Upper lobe of left lung (tissue), 6 donors: ENCODE results near the gene EPHB2. TPM values are rescaled to one million over a fixed set of nuclear protein-coding genes. Genes with fewer than 3 reads are reported as not detected.
A peak's percentile ranks its signal among the peaks of the same experiment; 100 is the strongest.

ENCODE experiments used
- ATAC-seq, 2 donors: fragments of 200-7000 bp; cut with Tn5 transposase; one replicate each; pipeline ENCODE4 v1.9.1; 2022; ENCODE audit warnings: mild to moderate bottlenecking in 2 of 2, moderate library complexity in 2 of 2; ENCODE audit not compliant: low FRiP score in 2 of 2
- DNase-seq, 2 donors: peaks; one replicate each; pipeline ENCODE4 v3.0.0-alpha.2; 2019 to 2020
- H3K27ac ChIP-seq, 4 donors: fragments of 200-600 bp; sonication (generic); one replicate each; pipeline ENCODE4 v1.5.1; 2016 to 2019
- H3K27me3 ChIP-seq, 4 donors: fragments of 200-600 bp; sonication (generic); one replicate each; pipeline ENCODE4 v1.5.1; 2017 to 2019
- H3K36me3 ChIP-seq, 4 donors: fragments of 200-600 bp; sonication (generic); one replicate each; pipeline ENCODE4 v1.5.1; 2016 to 2019
- H3K4me1 ChIP-seq, 4 donors: fragments of 200-600 bp; sonication (generic); one replicate each; pipeline ENCODE4 v1.5.1; 2018 to 2019
- H3K4me3 ChIP-seq, 4 donors: fragments of 200-600 bp; sonication (generic); one replicate each; pipeline ENCODE4 v1.5.1; 2017 to 2019; ENCODE audit warnings: mild to moderate bottlenecking in 2 of 4, moderate library complexity in 1 of 4
- H3K9me3 ChIP-seq, 4 donors: fragments of 200-600 bp; sonication (generic); one replicate each; pipeline ENCODE4 v1.5.1; 2018 to 2019
- CTCF ChIP-seq, 6 experiments: fragments of 450-650 bp in 4 of 6; fragments of 200-600 bp in 2 of 6; sonication (generic) in 2 of 6; IDR thresholded peaks; one replicate each; pipeline ENCODE4 v1.5.1; 2016 to 2019; ENCODE audit warnings: antibody characterized with exemption in 6 of 6
- EP300 ChIP-seq, 4 donors: sonication (generic); formaldehyde crosslinking; IDR thresholded peaks; one replicate each; pipeline ENCODE4 v1.5.1; 2017; ENCODE audit warnings: antibody characterized with exemption in 4 of 4, control low read depth in 2 of 4
- POLR2A ChIP-seq, 4 donors: fragments of 450-650 bp; IDR thresholded peaks; one replicate each; pipeline ENCODE4 v1.5.1; 2016 to 2017; ENCODE audit warnings: antibody characterized with exemption in 4 of 4, mild to moderate bottlenecking in 2 of 4
- POLR2AphosphoS5 ChIP-seq, 2 donors: sonication (generic); formaldehyde crosslinking; IDR thresholded peaks; one replicate each; pipeline ENCODE4 v1.5.1; 2017; ENCODE audit warnings: antibody characterized with exemption in 2 of 2
- WGBS, 2 donors: methylation state at CpG; one replicate each; pipeline ENCODE4 v1.1.5; 2017 to 2018; 5-methylcytosine and 5-hydroxymethylcytosine counted together
- total RNA-seq, 6 donors: library from RNA; depleted of rRNA in 4 of 6; stranded (reverse); fragments of >200 nt in 4 of 6; gene quantifications; one replicate each; pipeline versions ENCODE4 v1.1.0 to v1.2.1, GENCODE V29; 2016 to 2021
- donor health status: DM: no; HTN: no; CAD: no; lungs with moderate emphysema.
- donor health status: DM: no; HTN: yes; CAD: no; lungs with severe emphysema.

Gene EPHB2
- 1 to 10 TPM; 1.0 to 8.8 (median 5.6) TPM for total RNA-seq

GRCh38 chr1:22710701-22711049 is at the start of gene EPHB2:
TSS of gene EPHB2 (plus strand) at chr1:22710839. CDS start at chr1:22710983, 144 bp downstream.
- Histone ChIP-seq H3K9me3 (no peaks in the 10 kb centered on the region), H3K27me3 (peaks cover 0 to 16% (median 5%) of the 10 kb centered on the region in 4 donors), H3K27ac (no peak within 1 kb of the TSS), H3K4me1 (peaks cover 7 to 23% (median 19%) of the 10 kb centered on the region in 4 donors), H3K4me3 (peak within 1 kb of the TSS; percentile 5 to 57 (median 50)), H3K36me3 (no peaks in the 10 kb centered on the region)
- WGBS, 2 donors, result 0% methylated on average over 2 to 9 of the region's 55 CpGs
- DNase-seq (peak in 1 of 2 donors; percentile 90), ATAC-seq (peak in 1 of 2 donors; percentile 71)
- TF ChIP-seq EP300 (IDR thresholded peaks at IDR 0.05), result no peak
- TF ChIP-seq CTCF (IDR thresholded peaks at IDR 0.05), result no peak
- no peak for TF ChIP-seq POLR2AphosphoS5 (IDR thresholded peaks at IDR 0.05)
- no peak for TF ChIP-seq POLR2A (IDR thresholded peaks at IDR 0.05)

GRCh38 chr1:22661880-22662279 is 48.8 kb upstream of the EPHB2 start:
- H3K27me3 ChIP-seq, result no peaks in the 10 kb centered on the region
- H3K9me3 ChIP-seq, result no peaks in the 10 kb centered on the region
- H3K4me1 ChIP-seq, result no peaks in the 10 kb centered on the region
- TF ChIP-seq CTCF (IDR thresholded peaks at IDR 0.05), result no peak
- TF ChIP-seq POLR2A (IDR thresholded peaks at IDR 0.05), result no peak
- no peak for TF ChIP-seq POLR2AphosphoS5 (IDR thresholded peaks at IDR 0.05)
- TF ChIP-seq EP300 (IDR thresholded peaks at IDR 0.05), result no peak
- no peaks in the 10 kb centered on the region for H3K36me3 ChIP-seq
- no peak overlapping the region for H3K27ac ChIP-seq
- 86 to 88% methylated on average over 2 of the region's 2 CpGs for WGBS, 2 donors
- DNase-seq (no peak), ATAC-seq (no peak)
- H3K4me3 ChIP-seq, result no peak overlapping the region

- no peak overlapping the region for H3K27ac ChIP-seq
- H3K27me3 ChIP-seq, result no peaks in the 10 kb centered on the region
- no peaks in the 10 kb centered on the region for H3K9me3 ChIP-seq
- H3K4me3 ChIP-seq, result no peak overlapping the region
- TF ChIP-seq CTCF (IDR thresholded peaks at IDR 0.05) (no peak), POLR2A (IDR thresholded peaks at IDR 0.05) (peak in 1 of 4 donors; percentile 39)
- H3K4me1 ChIP-seq, result no peaks in the 10 kb centered on the region
- ATAC-seq (peak; percentile 35 to 79), DNase-seq (peak in 1 of 2 donors; percentile 27)
- H3K36me3 ChIP-seq, result no peaks in the 10 kb centered on the region
- WGBS, 2 donors, result 60 to 71% methylated on average over 5 of the region's 5 CpGs
These were observed 48.3 kb upstream of the EPHB2 start for GRCh38 chr1:22662318-22662717.

- Histone ChIP-seq H3K36me3 (no peaks in the 10 kb centered on the region), H3K27ac (no peak overlapping the region), H3K9me3 (no peaks in the 10 kb centered on the region), H3K27me3 (no peaks in the 10 kb centered on the region), H3K4me1 (no peaks in the 10 kb centered on the region), H3K4me3 (no peak overlapping the region)
- ATAC-seq (no peak), DNase-seq (peak in 1 of 2 donors; percentile 62)
- TF ChIP-seq POLR2AphosphoS5 (IDR thresholded peaks at IDR 0.05), result no peak
- no peak for TF ChIP-seq POLR2A (IDR thresholded peaks at IDR 0.05)
- TF ChIP-seq EP300 (IDR thresholded peaks at IDR 0.05), result no peak
- no peak for TF ChIP-seq CTCF (IDR thresholded peaks at IDR 0.05)
- WGBS, 2 donors, result 65 to 77% methylated on average over 8 of the region's 8 CpGs
These were observed 47.6 kb upstream of the EPHB2 start for GRCh38 chr1:22662986-22663408.

GRCh38 chr1:22665752-22666151 is 44.9 kb upstream of the EPHB2 start:
- DNase-seq, result no peak
- TF ChIP-seq POLR2A (IDR thresholded peaks at IDR 0.05), result no peak
- TF ChIP-seq CTCF (IDR thresholded peaks at IDR 0.05), result peak in 2 of 6 experiments; percentile 9 to 24
- Histone ChIP-seq H3K36me3 (no peaks in the 10 kb centered on the region), H3K27ac (no peak overlapping the region), H3K27me3 (no peaks in the 10 kb centered on the region), H3K4me1 (no peaks in the 10 kb centered on the region), H3K4me3 (no peak overlapping the region), H3K9me3 (no peaks in the 10 kb centered on the region)
- ATAC-seq, result no peak
- 41 to 67% methylated on average over 5 to 7 of the region's 7 CpGs for WGBS, 2 donors
